Measurements from ENCODE around the gene LRP1B.

DNA sequence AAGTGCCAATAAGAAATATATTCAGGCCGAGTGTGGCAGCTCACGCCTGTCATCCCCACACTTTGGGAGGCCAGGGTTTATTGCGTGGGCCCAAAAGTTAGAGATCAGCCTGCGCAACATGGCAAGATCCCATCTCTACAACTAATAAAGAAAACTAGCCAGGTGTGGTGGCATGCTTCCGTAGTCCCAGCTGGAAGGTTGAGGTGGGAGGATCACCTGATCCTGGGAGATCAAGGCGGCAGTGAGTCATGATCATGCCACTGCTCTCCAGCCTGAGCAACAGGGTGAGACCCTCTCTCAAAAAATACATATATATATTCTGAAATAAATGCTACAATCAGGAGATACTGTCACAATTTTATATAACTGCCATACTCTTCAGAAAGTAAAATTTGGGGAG is 1745.9 kb downstream of the LRP1B start:
- TF ChIP-seq, protein P1, sequence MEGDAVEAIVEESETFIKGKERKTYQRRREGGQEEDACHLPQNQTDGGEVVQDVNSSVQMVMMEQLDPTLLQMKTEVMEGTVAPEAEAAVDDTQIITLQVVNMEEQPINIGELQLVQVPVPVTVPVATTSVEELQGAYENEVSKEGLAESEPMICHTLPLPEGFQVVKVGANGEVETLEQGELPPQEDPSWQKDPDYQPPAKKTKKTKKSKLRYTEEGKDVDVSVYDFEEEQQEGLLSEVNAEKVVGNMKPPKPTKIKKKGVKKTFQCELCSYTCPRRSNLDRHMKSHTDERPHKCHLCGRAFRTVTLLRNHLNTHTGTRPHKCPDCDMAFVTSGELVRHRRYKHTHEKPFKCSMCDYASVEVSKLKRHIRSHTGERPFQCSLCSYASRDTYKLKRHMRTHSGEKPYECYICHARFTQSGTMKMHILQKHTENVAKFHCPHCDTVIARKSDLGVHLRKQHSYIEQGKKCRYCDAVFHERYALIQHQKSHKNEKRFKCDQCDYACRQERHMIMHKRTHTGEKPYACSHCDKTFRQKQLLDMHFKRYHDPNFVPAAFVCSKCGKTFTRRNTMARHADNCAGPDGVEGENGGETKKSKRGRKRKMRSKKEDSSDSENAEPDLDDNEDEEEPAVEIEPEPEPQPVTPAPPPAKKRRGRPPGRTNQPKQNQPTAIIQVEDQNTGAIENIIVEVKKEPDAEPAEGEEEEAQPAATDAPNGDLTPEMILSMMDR (conservative IDR thresholded peaks at IDR 0.05; ENCODE audit: low read length) = no peak
- no peak for TF ChIP-seq EZH2phosphoT487 (IDR thresholded peaks at IDR 0.05; ENCODE audit: borderline replicate concordance)
